ENCODE results near the gene DISP1.

The DISP1 gene

GRCh38 chr1:222814536-222815439 lies at the start of gene DISP1:
Gene DISP1 (plus strand): TSS chr1:222815039. CDS start chr1:222942824, 127,785 bp downstream.
- Mint-ChIP-seq H3K27ac (peak within 1 kb of the TSS; percentile 91), H3K9me3 (no peaks in the 10 kb centered on the region), H3K4me3 (peak within 1 kb of the TSS; percentile 94), H3K4me1 (ENCODE audit: low read depth) (peaks cover 45% of the 10 kb centered on the region), H3K36me3 (ENCODE audit: low read depth) (no peaks in the 10 kb centered on the region), H3K27me3 (no peaks in the 10 kb centered on the region)

GRCh38 chr1:222767152-222767571 lies 47.7 kb upstream of the DISP1 start:
- no peak overlapping the region for H3K27ac Mint-ChIP-seq
- H3K4me3 Mint-ChIP-seq = no peak overlapping the region
- peaks cover 9% of the 10 kb centered on the region for H3K9me3 Mint-ChIP-seq
- peaks cover 13% of the 10 kb centered on the region for H3K4me1 Mint-ChIP-seq (ENCODE audit: low read depth)
- H3K36me3 Mint-ChIP-seq (ENCODE audit: low read depth) = peaks cover 6% of the 10 kb centered on the region
- H3K27me3 Mint-ChIP-seq = no peaks in the 10 kb centered on the region

- Mint-ChIP-seq H3K4me1 (ENCODE audit: low read depth) (peaks cover 25% of the 10 kb centered on the region), H3K27me3 (no peaks in the 10 kb centered on the region), H3K9me3 (peaks cover 9% of the 10 kb centered on the region), H3K4me3 (no peak overlapping the region), H3K27ac (no peak overlapping the region), H3K36me3 (ENCODE audit: low read depth) (peaks cover 6% of the 10 kb centered on the region)
These were observed 46.2 kb upstream of the DISP1 start for GRCh38 chr1:222768592-222768991.

GRCh38 chr1:222769181-222769580 lies 45.7 kb upstream of the DISP1 start:
- Mint-ChIP-seq H3K27ac (no peak overlapping the region), H3K36me3 (ENCODE audit: low read depth) (peaks cover 6% of the 10 kb centered on the region), H3K27me3 (no peaks in the 10 kb centered on the region), H3K4me3 (no peak overlapping the region), H3K4me1 (ENCODE audit: low read depth) (peaks cover 26% of the 10 kb centered on the region), H3K9me3 (peaks cover 9% of the 10 kb centered on the region)

- Mint-ChIP-seq H3K4me1 (ENCODE audit: low read depth) (peaks cover 26% of the 10 kb centered on the region), H3K27ac (peak overlapping the region; percentile 23), H3K36me3 (ENCODE audit: low read depth) (peaks cover 6% of the 10 kb centered on the region), H3K4me3 (no peak overlapping the region), H3K27me3 (no peaks in the 10 kb centered on the region), H3K9me3 (peaks cover 9% of the 10 kb centered on the region)
These were observed 44.7 kb upstream of the DISP1 start for GRCh38 chr1:222769971-222770620.

- Mint-ChIP-seq H3K9me3 (peaks cover 9% of the 10 kb centered on the region), H3K27ac (peak overlapping the region; percentile 74), H3K4me3 (peak overlapping the region; percentile 19)
These were observed 41.9 kb upstream of the DISP1 start for GRCh38 chr1:222772996-222773379.

GRCh38 chr1:222777463-222777862 lies 37.4 kb upstream of the DISP1 start:
- Mint-ChIP-seq H3K36me3 (ENCODE audit: low read depth) (no peaks in the 10 kb centered on the region), H3K27me3 (peaks cover 7% of the 10 kb centered on the region), H3K9me3 (no peaks in the 10 kb centered on the region), H3K27ac (no peak overlapping the region), H3K4me3 (no peak overlapping the region), H3K4me1 (ENCODE audit: low read depth) (peaks cover 12% of the 10 kb centered on the region)

More at GRCh38 chr1:222772996-222773379, 41.9 kb upstream of the DISP1 start:
- Mint-ChIP-seq H3K4me1 (ENCODE audit: low read depth) (peaks cover 17% of the 10 kb centered on the region), H3K27me3 (no peaks in the 10 kb centered on the region), H3K36me3 (ENCODE audit: low read depth) (peaks cover 6% of the 10 kb centered on the region)

GRCh38 chr1:222777977-222778376 lies 36.9 kb upstream of the DISP1 start:
- H3K4me3 Mint-ChIP-seq = no peak overlapping the region

GRCh38 chr1:222781251-222781650 lies 33.6 kb upstream of the DISP1 start:
- Mint-ChIP-seq H3K27me3 (peaks cover 12% of the 10 kb centered on the region), H3K36me3 (ENCODE audit: low read depth) (no peaks in the 10 kb centered on the region)

More at GRCh38 chr1:222777977-222778376, 36.9 kb upstream of the DISP1 start:
- no peak overlapping the region for H3K27ac Mint-ChIP-seq
- H3K36me3 Mint-ChIP-seq (ENCODE audit: low read depth) = no peaks in the 10 kb centered on the region
- H3K27me3 Mint-ChIP-seq = peaks cover 7% of the 10 kb centered on the region
- peaks cover 7% of the 10 kb centered on the region for H3K4me1 Mint-ChIP-seq (ENCODE audit: low read depth)
- H3K9me3 Mint-ChIP-seq = no peaks in the 10 kb centered on the region

GRCh38 chr1:222783051-222783450 lies 31.8 kb upstream of the DISP1 start:
- Mint-ChIP-seq H3K4me3 (no peak overlapping the region), H3K4me1 (ENCODE audit: low read depth) (peaks cover 4% of the 10 kb centered on the region), H3K27ac (no peak overlapping the region), H3K27me3 (peaks cover 12% of the 10 kb centered on the region), H3K36me3 (ENCODE audit: low read depth) (no peaks in the 10 kb centered on the region), H3K9me3 (no peaks in the 10 kb centered on the region)

More at GRCh38 chr1:222781251-222781650, 33.6 kb upstream of the DISP1 start:
- Mint-ChIP-seq H3K4me1 (ENCODE audit: low read depth) (no peaks in the 10 kb centered on the region), H3K27ac (no peak overlapping the region), H3K9me3 (no peaks in the 10 kb centered on the region), H3K4me3 (no peak overlapping the region)

- Mint-ChIP-seq H3K9me3 (no peaks in the 10 kb centered on the region), H3K27me3 (peaks cover 12% of the 10 kb centered on the region), H3K36me3 (ENCODE audit: low read depth) (no peaks in the 10 kb centered on the region), H3K4me3 (no peak overlapping the region), H3K27ac (no peak overlapping the region), H3K4me1 (ENCODE audit: low read depth) (peaks cover 12% of the 10 kb centered on the region)
These were observed 30.5 kb upstream of the DISP1 start for GRCh38 chr1:222784371-222784770.

GRCh38 chr1:222784916-222785315 lies 29.9 kb upstream of the DISP1 start:
- no peaks in the 10 kb centered on the region for H3K9me3 Mint-ChIP-seq
- peaks cover 12% of the 10 kb centered on the region for H3K27me3 Mint-ChIP-seq
- H3K4me3 Mint-ChIP-seq = no peak overlapping the region
- peaks cover 12% of the 10 kb centered on the region for H3K4me1 Mint-ChIP-seq (ENCODE audit: low read depth)
- no peaks in the 10 kb centered on the region for H3K36me3 Mint-ChIP-seq (ENCODE audit: low read depth)
- H3K27ac Mint-ChIP-seq = no peak overlapping the region

GRCh38 chr1:222785529-222785928 lies 29.3 kb upstream of the DISP1 start:
- H3K4me3 Mint-ChIP-seq = no peak overlapping the region
- no peaks in the 10 kb centered on the region for H3K9me3 Mint-ChIP-seq
- H3K27ac Mint-ChIP-seq = no peak overlapping the region
- H3K4me1 Mint-ChIP-seq (ENCODE audit: low read depth) = peaks cover 15% of the 10 kb centered on the region
- H3K27me3 Mint-ChIP-seq = peaks cover 12% of the 10 kb centered on the region
- no peaks in the 10 kb centered on the region for H3K36me3 Mint-ChIP-seq (ENCODE audit: low read depth)

GRCh38 chr1:222786121-222786520 lies 28.7 kb upstream of the DISP1 start:
- Mint-ChIP-seq H3K27me3 (peaks cover 12% of the 10 kb centered on the region), H3K9me3 (no peaks in the 10 kb centered on the region), H3K36me3 (ENCODE audit: low read depth) (no peaks in the 10 kb centered on the region), H3K27ac (no peak overlapping the region), H3K4me3 (no peak overlapping the region), H3K4me1 (ENCODE audit: low read depth) (peaks cover 17% of the 10 kb centered on the region)

GRCh38 chr1:222787729-222788128 lies 27.1 kb upstream of the DISP1 start:
- peaks cover 17% of the 10 kb centered on the region for H3K4me1 Mint-ChIP-seq (ENCODE audit: low read depth)
- no peaks in the 10 kb centered on the region for H3K9me3 Mint-ChIP-seq
- no peak overlapping the region for H3K4me3 Mint-ChIP-seq
- no peaks in the 10 kb centered on the region for H3K36me3 Mint-ChIP-seq (ENCODE audit: low read depth)
- no peak overlapping the region for H3K27ac Mint-ChIP-seq
- peaks cover 5% of the 10 kb centered on the region for H3K27me3 Mint-ChIP-seq
